ENCODE results near the gene TMEM108.
"Not testable (repeated sequence)": the region's sequence is repeated elsewhere in the genome, so short reads cannot be mapped to it uniquely, and the experiment has no call there.

The TMEM108 gene

DNA sequence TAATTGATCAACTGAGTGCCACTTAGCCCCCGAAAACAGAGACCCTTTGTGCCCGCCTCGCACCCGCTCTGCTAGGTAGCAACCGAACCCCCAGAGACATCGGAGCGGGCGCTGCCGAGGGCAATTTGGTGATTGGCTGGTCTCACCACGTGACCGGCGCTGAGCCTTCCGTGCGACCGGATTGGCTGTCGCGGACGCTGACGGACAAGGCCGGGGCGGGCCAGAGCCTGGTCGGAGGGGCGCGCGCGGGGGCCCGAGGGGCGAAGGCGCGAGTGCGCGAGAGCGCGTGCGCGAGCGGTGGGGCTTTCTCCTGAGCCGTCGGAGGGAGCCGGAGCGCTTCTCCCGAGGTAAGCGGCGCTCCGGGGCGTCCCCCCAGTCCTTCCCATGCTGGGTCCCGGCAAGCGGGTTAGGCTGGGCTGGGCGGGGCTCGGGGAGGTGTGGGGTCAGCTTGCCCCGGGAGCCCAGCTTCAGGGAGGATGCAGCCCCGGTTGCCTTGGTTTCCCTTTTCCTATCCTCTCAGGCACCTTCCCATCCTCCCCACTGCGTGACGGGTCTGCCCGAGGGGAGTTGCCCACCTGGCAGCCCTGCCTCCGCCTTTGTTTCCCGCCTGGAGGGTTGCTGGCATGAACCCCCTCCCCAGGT, at the start of gene TMEM108:
TMEM108 (plus strand) TSS at position 303 of the 642 bp plus-strand sequence.
- DNase-seq: peak; percentile 98

DNA sequence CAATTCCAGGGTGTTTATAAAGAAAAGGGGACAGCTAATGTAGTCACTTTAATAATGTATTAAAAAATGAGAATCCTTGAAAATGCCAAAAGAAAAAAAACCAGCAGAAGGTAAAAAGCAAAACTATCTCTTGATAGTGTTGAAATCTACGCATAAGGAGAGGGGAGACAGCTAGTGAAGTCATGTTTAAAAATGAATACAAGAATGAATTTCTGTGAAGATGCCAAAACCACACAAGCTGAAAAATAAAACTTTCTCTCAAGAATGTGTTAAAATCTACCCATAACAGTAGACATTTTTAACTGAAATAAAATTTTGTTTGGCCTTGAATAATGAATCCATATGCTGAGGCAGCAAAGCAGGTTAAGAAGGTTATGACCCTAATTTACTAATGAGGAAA, 42.2 kb upstream of the TMEM108 start:
- DNase-seq: no peak

DNA sequence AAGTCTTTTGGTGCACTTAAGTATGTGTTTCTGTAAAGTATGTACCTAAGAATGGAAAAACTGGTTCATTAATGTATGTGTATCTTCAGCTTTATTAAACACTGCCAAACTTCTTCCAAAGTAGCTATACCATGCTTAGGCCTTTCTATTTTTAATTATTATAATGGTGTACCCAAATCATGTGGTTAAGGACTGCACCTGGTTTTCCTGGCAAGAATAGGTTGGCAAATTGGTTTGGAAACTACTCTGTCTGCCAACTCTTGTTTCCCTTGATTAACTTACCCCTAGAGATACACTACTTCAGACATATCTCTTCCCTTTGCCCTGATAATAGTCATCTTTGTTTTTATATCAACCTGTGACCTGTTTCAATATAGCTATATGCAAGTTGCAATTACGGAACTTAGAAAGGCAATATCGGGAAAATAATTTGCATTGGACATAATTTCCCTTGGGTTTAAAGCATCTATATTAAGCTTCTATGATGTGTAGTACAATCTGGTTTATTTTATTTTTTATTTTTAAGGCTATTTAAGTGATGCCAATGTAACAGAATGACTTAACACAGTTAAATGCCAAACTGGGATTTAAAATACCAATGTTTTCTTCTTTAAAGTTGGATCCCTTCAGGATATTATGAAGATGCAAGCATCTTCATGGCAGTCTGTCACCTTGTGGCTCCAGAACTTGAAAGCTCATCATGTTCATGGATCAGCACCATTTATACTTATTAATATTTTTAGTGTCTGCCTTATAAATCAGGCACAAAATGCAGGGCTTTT, 40.6 kb upstream of the TMEM108 start:
- DNase-seq: no peak

DNA sequence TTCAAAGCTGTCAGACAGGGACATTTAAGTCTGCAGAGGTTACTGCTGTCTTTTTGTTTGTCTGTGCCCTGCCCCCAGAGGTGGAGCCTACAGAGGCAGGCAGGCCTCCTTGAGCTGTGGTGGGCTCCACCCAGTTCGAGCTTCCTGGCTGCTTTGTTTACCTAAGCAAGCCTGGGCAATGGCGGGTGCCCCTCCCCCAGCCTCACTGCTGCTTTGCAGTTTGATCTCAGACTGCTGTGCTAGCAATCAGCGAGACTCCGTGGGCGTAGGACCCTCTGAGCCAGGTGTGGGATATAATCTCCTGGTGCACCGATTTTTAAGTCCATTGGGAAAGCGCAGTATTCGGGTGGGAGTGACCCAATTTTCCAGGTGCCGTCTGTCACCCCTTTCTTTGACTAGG, 33.2 kb upstream of the TMEM108 start:
- not testable (repeated sequence) for DNase-seq

DNA sequence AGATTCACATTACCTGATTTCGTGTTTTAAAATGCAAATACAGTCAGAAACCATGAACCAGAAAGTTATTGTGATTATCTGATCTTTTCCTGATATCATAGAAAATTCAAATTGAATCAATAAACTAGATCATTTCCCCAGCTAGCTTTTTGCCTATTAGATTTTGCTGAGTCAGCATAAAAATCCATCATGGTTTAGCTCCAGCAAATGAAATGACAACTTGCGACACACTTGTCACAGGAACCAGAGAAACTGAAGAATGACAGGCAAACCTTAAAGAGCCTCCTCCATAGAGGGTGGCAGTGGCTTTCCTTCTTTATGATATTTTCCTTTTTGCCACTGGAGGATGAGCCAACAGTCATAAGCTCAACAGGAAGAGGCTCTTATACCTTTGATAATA, 30.6 kb upstream of the TMEM108 start:
- no peak for DNase-seq

DNA sequence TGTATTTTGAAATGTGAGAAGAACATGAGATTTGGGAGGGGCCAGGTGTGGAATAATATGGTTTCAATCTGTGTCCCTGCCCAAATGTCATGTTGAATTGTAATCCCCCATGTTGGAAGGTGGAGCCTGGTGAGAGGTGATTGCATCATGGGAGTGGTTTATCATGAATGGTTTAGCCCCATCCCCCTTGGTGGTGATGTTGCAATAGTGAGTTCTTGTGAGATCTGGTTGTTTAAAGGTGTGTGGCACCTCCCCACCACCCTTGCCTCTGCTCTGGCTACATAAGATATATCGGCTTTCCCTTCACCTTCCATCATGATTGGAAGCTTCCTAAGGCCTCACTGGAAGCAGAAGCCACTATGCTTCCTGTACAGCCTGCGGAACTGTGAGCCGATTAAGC, 23.9 kb upstream of the TMEM108 start:
- no peak for DNase-seq

DNA sequence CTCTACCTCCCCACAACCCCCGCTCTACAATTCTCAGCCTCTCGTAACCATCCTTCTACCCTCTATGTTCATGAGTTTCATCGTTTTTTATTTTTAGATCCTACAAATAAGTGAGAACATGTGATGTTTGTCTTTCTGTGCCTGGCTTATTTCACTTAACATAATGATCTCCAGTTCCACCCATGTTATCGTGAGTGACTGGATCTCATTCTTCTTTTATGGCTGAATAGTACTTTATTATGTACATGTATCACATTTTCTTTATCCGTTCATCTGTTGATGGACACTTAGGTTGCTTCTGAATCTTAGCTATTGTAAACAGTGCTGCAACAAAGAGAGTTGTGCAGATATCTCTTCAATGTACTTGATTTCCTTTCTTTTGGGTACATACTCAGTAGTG, 22.6 kb upstream of the TMEM108 start:
- not testable (repeated sequence) for DNase-seq

DNA sequence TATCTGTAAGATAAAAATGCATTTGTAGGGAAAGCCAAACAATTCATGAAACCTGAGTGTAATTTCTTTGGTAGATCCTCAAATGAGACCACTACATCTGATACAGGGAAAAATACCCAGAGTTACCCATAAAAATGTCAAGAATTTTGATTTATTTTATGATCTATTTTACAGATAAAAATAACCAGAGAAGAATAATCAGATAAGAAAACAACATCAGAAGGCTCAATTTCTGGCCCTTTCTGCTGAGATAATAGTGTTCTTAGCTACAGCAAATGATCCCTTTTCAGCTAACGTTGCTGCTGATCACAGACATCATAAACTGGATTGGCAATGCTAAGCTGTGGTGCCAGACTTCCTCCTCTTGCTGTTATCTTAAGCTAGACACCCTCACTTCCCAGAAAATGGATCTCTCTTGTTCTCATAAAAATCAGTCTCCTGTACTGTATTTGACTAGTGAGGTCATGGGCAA, 21.3 kb upstream of the TMEM108 start:
- no peak for DNase-seq

DNA sequence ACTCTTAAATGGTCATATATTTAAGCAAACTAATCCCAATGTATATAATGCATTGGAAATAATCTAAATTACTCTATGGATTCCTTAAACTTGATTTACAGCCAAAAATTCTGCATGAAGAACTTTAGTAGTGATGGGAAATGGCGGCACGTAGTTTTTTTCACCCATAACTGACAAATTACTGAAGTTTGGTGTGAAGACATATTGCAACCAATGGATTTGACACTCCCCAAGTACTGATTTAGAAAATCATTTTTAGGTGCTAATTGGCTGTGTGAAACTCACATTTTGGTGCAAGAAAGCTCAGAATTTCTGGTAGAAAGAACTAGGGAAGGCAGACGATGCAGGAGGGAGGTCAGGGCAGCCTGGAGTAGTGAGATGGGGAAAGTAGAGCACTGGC, 19.3 kb upstream of the TMEM108 start:
- no peak for DNase-seq

DNA sequence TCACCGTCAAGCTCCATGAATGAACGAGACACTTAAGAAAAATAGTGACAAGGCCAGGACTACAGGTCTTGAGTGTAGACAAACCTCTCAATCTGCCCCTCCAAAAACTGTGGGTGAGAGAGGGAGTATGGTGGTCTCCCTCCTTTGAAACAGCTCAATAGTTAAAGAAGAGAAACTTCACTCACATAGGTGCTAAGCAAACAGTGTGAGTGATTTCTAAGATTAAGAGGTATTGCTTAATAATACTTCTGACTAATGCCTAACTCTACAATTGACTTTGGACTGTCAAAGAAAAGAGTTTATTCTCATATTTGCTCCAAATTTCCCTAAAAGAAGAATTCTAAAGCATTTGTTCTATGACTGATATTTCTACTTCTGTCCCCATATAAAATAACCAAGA, 17.0 kb upstream of the TMEM108 start:
- no peak for DNase-seq

DNA sequence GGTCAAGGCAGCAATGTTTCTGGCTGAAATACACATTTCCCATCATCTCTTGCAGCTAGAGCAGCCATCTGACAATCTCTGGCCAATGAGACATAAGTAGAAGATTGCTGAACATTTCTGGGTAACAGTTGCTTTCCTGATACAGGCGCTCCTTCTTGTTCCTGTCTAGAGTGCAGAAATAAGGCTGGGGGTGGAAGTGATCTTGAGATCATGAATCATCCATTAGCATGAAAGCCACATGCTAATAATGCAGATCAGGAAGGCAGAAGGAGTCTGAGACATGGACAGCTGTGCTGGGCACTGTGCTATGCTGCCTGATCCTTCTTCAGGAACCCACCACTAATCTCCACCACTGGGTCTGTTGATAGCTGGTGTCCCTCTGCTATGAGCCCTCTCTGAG, 14.8 kb upstream of the TMEM108 start:
- DNase-seq: no peak

DNA sequence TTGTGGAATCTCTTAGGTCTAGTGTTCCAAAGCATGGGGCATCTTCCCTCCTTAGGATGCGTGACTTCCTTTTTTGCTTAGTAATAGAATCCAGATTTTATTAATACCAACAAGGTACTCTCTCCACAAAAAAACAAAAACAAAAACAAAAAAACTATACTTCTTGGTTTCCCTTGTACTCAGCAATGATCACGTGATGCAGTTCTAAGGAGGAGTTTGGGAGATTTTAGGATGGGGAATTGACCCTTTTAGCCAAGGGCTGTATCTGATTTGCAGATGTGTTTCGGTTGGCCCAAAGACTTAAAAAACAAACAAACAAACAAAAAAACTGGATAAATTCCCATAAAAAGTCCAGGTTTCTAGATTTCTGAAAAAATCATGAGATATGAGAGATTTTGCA, 12.6 kb upstream of the TMEM108 start:
- DNase-seq: no peak

DNA sequence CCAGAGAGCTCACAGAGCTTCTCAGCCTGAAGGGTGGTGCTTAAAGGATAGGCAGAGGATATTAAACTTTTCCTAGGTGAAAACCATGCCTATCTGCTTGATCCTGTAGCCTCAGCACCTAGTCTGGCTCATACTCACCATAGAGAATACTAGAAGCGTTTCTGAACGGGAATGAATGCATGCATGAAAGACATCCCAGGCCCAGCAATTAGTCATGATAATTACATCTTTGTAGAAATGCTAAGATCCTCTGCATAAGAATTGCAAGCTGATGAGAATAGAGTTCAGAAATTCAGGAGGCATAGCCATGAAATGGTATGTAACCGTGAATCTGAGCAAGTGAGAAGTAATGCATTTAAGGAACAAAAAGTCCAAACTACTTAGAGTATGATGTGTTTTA, 5.9 kb upstream of the TMEM108 start:
- DNase-seq: no peak

DNA sequence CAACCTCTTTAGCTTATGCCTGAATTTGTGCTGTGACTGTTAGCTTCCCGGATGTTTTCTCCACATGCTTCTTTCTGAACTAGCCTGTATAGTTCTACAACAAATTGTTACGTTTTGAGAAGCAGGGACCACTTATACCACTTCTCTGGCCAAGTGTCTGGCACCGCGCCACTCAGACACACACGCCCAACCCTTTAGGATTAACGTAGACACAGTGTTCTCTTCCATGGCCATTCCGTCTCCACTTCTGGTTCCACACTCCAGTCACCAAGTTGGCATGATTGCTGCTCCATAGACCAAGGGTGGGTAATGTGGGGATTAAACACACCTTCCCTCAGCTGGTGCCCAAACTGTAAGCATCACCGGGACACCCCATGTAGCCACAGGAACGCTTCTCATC, 755 bp upstream of the TMEM108 start:
- DNase-seq: no peak

DNA sequence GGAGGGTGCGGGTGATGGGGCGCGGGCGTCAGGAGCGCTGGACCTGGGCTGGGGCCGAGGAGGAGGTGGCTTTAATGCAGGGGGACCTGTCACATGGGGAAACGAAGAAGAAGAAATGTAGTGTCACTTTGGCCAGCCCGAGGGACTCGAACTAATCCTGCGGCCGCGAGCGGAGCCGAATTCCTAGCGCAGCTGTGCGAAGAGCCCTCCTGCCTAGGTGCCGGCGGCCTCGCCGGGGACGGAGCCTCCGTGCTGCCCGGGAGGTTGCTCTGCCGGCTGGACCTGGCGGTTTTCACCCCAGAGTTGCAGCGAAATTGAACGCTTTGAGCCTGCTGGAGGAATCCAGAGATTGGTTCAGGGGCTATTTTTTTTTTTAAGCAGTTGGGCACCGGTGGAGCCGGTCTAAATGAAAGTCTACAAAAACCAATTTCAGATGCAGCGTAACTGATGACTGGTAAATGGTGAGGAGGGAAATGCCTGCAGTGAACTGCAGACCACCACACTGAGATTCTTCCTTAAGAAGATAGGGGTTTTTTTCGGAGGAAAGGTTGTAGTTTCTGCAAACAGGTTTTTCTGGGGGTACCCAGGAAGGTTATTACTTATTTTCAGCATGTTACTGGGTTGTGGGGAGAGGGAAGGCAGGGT, 662 bp downstream of the TMEM108 start:
- DNase-seq: peak; percentile 56

DNA sequence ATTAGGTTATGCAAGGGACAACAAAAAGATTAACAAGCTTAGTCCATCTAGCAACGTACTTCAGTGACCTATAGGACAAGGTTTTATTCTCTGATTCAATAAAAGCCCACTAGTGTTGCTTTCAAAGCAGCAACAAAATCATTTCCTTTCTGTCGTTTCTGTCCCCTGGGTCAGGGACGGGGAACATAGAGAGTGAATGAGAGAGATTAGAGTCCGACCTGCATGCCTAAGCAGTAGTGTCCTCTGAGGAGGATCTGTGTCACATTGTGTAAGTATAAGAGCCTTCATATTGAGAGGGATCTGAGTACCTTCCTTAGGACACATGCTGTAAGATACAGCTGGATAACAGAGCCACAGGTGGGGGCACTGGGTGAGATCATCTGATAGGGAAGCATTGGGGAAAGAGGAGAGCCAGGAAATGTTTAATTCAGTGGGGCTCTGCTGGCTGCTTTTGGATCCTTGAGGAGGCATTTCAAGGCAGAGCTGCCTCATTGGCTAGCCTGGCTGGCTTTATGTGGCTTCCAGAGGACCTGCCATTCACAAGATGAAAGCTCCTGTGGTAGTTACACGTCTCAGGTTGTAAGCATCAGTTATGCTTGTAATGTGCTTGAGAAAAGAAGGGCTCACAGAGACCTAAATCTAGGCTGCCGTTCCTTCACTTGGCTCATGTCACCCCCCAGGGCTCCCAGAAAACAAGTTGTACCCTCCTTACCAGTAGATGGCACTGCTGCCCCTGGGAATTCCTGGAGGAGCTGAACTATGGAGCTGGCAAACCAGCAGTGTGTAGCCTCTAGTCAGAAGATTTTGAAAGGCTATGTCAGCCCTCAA, 2.7 kb downstream of the TMEM108 start:
- DNase-seq: peak; percentile 88

DNA sequence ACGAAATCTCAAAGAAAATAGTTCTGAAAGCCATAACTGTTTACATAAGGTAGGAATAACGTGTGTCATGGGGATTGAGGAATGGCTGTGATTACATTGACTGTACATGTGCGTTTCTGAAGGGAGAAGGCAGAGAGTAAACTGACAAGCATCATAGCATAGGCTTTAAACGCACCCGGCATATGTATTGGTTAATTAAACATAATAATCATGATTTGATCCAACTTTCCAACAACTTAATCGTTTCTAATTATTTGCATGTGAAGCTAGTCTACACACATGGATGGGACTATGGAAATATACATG, 3.3 kb downstream of the TMEM108 start:
- no peak for DNase-seq

DNA sequence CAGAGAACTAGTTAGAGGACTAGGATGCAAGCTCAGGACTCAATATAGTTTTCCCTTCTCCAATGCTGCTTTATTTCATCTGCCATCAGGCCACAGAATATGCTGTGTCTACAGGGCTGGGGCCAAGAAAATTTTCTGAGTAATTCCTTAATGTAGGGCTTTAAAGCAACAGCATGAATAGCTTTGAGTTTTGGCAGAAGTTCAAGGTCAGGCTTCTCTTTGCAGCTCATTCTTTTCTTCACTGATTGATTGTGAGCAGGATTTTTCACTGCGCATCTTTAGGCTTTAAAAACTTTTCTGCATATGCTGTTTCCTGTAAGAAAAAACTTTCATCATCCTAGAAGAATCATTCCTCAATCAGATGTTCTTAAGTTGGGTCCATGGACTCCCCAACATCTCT, 4.6 kb downstream of the TMEM108 start:
- no peak for DNase-seq

DNA sequence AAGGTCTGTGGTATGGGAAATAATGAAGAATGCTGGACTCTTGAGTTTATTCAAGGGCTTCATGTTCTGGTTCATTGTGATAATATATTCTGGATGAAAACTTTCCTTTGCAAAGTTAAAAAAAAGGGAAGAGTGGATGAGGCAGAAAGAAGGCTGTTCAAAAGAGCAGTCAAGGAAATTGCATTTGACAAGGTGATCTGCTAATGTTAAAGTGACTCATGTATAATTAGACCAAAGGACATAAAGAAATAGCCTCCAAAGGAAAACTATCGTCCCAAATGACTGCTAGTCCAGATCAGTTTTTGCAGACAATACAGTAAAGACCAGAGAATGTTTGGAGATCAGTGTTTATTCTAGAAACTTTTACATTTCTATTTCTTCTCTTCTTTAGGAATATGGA, 9.8 kb downstream of the TMEM108 start:
- DNase-seq: no peak

DNA sequence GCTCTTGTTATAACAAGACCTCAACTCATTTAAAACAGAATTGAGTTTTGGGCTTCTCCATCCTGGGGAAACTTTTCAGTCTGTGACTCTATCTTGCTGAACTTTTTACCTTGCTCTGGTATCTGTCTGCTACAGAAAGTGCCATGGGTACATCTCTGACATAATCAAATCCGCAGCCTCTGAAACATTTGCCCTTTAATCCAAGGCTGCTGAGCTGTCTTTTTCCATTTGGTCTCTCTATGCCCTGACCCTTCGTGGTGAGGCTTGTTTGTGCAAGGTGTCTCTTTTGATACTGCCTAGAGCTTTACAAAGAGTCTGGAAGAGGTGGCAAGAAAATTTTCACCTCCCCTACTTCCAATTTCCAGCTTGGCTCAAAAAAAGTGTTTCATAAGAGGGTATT, 11.3 kb downstream of the TMEM108 start:
- DNase-seq: no peak

DNA sequence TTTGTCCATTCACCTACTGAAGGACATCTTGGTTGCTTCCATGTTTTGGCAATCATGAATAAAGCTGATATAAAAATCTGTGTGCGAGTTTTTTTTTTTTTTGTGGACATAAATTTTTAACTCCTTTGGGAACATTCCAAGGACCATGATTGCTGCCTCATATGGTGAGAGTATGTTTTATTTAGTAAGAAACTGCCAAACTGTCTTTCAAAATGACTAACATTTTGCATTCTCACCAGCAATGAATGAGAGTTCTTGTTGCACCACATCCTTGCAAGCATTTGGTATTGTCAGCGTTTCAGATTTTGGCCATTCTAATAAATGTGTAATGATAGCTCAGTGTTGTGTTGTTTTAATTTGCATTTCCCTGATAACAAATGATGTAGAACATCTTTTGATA, 12.7 kb downstream of the TMEM108 start:
- DNase-seq: no peak

DNA sequence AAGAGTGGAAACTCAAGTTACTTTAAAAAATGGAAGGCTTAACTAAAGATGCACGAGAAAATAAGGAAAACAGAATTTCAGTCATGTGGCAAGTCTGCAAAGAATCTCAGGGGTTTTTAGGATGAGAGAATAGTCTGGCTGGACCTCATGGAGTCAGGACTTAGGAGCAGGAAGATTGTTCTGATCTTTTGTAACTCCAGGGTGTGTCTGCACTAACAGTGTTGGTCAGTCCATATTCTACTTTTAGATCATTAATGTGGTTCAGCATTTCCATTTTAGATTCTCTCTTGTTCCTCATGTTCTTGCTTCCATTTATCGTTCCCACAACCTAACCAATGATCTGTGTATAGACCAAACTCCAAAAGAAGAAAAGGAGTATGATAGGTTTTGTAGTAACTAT, 15.3 kb downstream of the TMEM108 start:
- DNase-seq: no peak

DNA sequence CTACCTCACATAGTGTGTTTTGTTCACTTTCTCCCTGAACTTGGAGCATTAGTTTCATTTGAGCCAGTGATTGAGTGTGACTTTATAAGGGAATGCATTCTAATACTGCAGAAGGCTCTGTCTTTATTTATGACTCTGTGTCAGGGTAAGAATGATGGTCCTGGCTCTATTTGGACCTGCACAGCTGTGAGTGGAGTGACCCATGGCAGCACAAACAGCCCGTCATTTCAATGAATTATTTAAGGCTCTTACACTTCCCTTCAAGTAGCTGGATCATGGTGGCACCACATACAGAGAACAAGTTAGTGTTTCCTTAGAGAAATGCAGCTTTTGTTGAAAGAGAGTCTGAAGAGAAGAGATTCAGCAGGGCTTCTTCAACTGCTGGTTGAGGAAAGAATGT, 16.4 kb downstream of the TMEM108 start:
- no peak for DNase-seq

DNA sequence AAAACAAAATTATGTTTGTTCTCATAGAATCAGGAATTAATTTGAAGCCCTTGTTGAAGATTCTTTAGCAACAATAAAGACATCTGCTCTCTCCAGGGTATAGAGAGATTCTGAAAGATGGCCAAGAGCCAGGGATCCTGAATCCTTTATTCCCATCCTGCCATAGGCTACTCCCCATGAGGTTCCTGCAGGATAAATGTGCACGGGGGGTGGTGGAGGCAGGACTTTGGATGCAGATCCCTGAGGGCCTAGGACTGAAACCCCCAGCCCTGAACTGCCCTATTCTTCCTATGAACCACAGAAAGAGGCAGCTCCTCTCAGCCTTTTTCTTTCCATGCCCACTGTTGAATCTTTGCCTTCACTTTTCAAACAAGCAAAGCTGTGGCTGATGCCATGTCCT, 17.1 kb downstream of the TMEM108 start:
- DNase-seq: peak; percentile 44
